AG08395 (cell line): ENCODE results near the gene PRKAR1B.

ENCODE experiments used
- DNase-seq: peaks from one replicate; pipeline ENCODE4 v3.0.0; 2012; ENCODE audit warnings: mixed read lengths, low spot score

Gene PRKAR1B

GRCh38 chr7:569996-570800 lies 156.9 kb downstream of the PRKAR1B start:
- no peak for DNase-seq

GRCh38 chr7:569071-569855 lies 157.8 kb downstream of the PRKAR1B start:
- DNase-seq = no peak

DNA sequence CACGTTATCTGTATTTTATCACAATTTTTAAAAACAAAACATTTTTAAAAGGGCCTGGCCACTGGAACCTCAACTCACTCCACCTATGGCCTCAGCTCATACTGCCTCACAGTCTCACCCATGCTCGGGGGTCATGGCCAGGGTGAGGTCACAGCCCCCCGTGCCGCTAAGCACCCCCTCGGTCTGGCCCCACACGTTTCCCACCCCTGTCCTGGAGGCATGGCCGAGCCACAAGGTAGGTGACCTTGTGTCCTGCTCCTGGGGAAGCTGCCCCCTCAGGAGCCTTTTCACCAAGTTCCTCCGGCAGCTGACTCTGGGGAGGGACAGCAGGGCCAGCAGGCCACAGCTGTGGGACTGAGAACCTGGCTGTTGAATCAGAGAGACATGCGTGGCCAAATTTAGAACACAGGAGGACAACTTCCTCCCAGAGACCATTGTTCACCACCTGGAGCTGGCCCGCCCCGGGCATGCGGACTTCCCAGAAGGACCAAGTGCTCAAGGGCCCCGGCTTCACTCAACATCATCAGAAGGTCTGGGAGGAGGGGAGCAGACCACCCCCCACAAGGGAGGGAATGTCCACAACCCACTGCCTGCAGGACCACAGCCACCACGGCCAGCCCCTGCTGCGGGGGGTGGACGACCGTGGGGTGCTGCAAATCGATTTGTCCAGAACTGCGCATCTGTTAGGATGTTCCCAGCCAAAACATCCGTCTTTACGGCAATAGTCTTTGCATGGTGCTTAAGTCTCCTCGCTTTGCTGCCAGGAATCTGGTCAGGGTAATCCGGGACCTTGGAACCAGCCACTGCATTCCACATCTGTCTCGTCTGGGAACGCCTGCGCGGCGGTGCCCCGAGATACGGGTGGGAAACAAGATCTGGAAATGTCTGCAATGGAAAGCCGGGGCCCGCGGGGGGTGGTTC lies 158.8 kb downstream of the PRKAR1B start:
- DNase-seq = peak; percentile 59

DNA sequence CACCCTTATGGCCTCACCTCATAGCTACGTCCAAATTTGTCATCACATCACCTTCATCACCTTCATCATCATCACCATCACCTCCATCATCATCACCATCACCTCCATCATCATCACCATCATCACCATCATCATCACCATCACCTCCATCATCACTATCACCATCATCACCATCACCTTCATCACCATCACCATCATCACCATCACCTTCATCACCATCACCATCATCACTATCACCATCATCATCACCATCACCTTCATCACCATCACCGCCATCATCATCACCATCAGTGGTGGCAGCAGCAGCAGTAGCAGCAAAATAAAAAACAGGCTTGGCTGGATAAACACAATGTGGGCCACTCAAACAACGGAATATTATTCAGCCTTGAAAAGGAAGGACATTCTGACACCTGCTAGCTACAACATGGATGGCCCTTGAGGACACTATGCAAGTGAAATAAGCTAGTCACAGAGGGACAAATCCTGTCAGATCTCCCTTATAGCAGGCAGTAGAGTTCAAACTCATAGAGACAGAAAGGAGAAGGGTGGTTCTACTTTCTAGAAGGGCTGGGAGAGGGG lies 159.7 kb downstream of the PRKAR1B start:
- DNase-seq = no peak

- no peak for DNase-seq
Measured at GRCh38 chr7:566100-566499, 161.0 kb downstream of the PRKAR1B start.

DNA sequence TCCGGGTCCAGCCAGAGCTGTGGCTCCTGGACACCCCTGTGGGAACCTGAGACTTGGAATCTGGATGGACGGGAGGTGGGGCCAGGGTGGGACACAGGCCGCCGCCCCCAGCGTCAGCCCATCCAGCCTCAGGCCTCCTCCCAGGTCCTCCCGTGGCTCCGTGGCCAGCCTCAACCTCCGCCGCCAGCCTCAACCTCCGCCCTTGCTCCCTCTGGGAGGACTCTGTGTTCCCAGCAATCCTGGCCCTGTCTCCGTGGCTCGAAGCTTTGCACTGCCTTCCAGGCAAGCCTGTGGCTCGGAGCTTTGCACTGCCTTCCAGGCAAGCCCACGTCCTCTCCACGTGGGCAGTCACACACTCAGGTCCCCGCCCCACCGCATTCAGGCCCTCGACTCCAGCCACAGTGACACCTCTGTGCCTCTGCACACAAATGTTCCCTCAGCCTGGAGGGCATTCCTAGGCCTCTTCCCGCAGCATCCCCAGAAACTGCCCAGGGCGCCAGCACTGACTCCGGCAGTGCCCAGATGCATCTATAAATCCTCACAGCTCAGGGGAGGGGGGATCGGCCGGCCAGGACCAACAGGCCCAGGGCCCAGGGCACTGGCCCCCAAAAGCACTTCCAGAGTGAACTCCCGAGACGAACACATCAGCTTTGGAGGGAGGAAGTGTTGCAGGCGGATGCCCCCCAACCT lies 162.8 kb downstream of the PRKAR1B start:
- no peak for DNase-seq

GRCh38 chr7:563629-564170 lies 163.4 kb downstream of the PRKAR1B start:
- DNase-seq = no peak

DNA sequence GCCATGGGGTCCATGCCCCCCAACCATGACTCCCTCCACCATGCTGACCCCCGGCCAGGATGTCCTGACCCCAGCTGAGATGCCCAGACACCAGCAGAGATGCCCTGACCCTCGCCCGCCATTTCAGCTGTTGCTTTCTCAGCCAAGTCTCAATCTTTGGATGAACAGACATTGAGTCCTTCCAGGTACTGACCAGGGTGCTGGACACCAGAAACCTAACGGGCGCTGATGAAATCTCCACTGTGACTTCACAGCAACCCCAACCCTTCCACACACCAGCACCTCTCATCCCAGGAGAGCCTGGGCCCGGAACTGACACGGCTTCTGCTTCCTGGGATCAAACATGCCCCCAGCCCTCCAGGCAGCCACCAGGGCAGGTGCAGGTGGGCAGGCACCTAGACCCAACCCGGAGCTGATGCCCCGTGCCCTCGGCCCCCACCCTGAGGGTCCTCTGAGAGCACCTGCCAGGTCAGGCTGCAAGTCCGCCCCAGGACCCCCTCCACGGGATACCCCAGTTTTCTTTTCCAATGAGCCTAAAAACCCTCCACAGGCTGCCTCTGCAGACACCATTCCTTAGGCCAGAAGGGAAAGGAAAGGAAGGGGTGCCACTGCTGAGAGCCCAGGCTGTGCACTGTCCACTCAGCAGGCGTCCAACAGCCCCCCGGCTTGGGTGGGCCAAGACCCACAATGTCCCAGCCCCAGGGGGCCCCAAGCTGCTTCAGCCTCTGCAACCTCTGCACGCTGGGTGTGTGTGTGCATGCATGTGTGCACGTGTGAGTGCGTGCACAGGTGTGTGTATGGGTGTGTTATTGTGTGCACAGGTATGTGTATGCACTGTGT lies 164.1 kb downstream of the PRKAR1B start:
- DNase-seq = no peak

DNA sequence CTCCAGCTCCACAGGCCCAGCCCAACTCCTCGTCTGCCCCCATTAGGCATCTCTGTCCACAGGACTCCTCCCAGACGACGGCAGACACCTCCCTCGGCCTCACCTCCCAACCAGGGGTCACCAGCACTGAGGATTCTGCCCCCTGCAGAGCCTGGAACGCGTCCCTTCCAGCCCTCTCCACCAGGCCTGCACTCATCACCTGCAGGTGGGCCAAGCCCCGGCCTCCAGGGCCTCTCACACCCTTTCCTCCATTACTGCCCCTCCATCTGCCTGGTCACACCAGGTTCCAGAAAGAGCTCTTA lies 164.8 kb downstream of the PRKAR1B start:
- no peak for DNase-seq

DNA sequence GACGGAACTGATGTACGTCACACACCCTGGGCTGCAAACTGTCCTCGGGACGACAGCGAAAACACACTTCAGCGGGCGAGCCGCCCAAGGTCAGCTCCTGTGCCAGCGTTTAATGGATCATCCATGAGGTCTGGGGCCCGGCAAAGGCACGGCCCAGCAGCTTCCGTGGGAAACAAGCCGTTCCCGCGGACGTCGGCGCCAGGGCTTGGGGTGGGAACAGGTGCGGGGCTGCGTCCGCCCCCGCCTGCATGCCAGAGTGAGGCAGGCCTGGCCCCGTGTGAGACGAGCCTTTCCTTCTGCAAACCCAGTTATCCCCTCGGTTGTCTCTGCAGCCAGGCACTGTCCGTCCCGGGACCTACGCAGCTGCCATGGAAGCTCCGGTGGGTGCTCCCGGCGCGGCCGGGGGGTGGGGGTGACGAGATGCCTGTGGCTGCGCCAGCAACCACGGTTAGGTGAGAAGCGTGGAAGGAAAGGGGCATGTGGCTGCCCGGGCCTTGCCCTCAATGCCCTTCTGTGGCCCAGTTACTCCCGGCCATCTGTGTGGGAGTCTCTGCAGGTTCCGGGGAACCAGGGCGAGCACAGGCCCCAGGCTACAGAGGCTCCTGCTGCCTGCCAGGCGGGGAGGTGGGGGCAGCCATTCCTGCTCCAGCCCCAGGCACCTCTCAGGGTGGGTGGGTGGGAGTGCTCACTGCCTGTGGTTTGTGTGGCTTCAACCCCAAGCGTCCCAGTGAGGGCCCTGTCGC lies 165.3 kb downstream of the PRKAR1B start:
- DNase-seq = no peak

DNA sequence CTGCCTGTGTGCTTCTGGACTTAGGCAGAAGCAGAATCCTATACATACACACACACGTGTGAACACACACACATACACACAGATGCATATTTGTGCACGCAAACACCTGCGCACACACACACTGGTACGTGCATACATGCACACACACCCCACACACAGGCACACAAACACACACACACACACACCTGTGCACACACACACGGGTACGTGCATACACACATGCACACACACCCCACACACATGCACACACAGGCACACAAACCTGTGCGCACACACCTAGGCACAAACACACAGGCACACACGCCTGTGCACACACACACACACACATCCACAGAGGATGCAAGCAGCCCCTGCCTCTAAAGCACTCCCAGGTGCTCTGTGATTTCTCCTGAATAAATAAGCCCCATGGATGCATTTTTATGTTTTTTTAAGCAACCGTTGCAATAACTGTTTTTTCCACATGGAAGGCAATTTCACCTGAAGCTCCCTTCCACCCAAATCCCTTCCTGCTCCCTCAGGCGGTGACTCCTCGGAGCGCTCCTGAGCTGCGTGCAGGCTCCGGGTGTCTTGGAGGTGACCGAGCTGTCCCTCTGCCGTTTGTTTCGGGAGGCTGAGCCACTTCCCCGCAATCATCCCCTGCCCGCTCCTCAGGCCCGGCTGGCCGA lies 166.0 kb downstream of the PRKAR1B start:
- no peak for DNase-seq

GRCh38 chr7:559396-559705 lies 167.7 kb downstream of the PRKAR1B start:
- no peak for DNase-seq

DNA sequence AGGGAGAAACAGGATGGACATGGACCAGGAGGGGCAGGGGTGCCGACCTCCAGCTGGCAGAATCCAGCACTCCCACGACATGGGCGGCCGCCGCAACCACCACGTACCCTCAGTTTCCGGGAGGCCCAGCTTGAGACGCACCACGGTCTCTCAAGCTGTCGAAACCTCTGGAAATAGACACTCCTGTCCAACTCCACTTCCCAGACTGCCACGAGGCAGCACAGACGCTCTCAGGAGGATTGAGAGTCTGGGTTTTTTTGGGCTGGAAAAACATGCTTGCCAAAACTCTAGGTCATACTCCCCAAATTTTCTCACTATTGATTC lies 169.6 kb downstream of the PRKAR1B start:
- no peak for DNase-seq

DNA sequence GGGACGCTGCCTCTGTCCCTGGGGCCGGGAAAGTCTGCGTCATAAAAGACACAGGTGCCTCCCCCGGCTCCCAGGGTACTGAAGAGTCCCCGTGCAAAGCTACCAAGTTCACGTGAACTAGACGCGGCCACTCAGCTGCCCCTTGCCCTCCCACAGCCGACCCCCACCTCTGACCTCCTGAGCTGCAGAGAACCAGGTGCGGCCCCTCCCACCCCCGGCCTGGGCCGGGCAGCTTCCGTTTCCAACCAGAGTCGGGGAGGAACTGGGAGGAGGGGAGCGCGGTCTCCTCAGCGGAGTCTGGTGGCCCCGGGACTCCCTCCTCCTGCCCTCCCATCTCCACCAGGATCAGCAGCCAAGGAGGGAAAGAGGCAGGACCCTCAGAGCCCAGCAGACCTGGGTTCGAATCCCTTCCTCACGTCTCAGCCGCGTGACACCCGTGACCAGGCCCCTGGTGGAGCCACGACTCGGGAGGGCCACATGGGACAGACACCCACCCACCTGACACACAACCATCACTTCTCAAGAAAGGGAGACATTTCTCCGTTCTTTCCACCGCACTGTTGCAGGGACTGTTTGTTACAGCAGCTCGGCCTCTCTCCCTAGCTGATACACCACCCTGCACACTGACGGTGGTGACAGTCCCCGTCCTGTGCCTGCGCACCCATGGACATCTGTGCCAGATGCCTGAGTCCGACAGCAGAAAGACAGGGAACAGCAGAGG lies 170.1 kb downstream of the PRKAR1B start:
- DNase-seq = no peak

DNA sequence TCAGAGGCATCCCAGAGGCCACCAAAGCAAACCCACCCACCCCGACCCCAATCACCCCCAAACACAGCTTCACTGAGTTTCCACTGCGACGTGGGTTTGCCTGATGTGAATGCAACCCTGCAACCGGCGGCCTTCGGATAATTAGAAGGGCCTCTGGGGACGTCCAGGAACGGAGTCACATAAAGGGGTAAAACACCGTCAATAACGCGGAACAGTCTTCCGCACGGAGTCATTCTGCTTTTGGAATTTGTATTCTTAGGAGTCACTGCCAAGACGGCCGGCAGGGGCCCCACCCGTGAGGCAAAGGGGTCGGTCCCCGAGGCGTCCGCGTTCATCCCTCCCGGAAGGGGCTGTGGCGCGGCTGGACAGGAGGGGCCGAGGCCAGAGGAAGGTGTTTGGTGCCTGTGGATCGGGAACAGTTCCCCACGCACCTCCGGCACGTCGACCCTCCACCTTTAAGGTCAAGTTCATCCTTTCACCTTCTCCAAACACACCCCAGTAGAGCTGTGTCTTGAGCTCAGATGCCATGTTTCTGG lies 170.7 kb downstream of the PRKAR1B start:
- DNase-seq = no peak

GRCh38 chr7:555551-556160 lies 171.4 kb downstream of the PRKAR1B start:
- no peak for DNase-seq

GRCh38 chr7:553636-554111 lies 173.4 kb downstream of the PRKAR1B start:
- DNase-seq = no peak
